ENCODE results near the gene GBE1.
"Not testable (repeated sequence)": the region's sequence is repeated elsewhere in the genome, so short reads cannot be mapped to it uniquely, and the experiment has no call there.

Gene GBE1
- total RNA-seq = 60.7 to 146 (median 101) reads per million in 17 experiments

DNA sequence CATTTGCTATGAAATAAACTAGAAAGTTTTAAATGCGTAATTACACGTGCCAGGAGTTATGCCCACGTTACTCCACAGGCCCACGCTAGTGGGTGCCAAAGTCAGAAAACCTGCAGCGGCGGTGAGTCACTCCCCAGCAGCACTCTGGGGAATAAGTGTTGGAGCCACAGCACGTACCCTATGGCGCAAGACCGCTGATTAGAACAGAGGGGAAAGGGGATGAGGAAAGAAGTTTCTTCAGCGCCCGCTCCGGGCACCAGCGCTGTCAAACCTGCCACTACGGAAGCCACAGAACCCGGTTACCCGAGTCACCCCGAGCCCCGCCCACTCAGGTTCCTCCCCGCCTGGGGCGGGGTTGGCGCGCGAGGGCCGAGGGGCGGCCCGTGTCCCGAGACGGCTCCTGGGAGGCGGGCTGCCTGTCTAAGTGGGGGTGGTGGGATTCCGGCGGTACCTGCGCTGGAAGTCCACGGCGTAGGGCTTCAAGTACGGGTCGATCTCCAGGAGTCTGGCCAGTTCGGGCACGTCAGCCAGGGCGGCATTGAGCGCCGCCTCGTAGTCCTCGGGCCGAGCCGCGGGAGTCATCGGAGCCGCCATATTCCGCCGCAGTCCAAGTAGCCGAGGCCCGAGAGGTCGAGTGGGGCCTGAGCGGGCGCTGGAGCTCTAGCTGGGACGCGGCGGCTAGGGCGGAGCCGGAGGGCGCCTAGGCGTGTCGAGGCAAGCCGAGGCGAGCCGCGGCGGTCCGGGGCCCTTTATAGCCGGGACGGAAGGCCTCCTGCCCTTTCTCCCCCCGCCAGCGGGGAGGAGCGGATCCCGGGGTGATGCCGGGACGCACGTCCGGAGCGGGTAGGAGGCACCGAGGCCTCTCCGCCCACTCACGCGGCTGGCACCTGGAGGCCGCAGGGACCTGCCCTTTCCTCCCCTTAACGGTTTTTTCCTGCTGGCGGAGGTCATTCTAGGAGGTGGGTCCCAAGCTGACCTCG, at the start of gene GBE1:
Gene GBE1 (minus strand): TSS at position 722 of the 980 bp plus-strand sequence. CDS start 128 bp downstream, at position 594.
- peak; percentile 97 to 99 (median 98) for DNase-seq

DNA sequence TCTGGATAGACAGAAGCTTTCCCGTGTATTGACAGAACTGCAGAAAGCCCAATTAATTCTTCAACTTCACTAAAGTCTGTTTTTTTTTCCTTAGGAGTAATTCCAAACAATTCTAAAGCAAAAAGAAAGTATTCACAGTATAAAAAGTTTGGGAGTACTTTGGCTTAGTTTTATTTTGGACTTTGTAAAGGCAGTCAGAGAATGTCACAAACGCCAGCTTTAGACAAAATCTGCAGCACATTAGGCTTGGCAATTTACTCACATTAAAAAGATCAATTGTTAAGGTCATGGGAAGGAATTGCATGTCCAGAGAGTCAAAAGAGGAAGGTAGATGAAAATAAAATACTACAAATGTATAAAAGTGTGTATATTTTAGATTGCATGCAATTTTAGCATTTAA, 47.5 kb upstream of the GBE1 start:
- DNase-seq = no peak

DNA sequence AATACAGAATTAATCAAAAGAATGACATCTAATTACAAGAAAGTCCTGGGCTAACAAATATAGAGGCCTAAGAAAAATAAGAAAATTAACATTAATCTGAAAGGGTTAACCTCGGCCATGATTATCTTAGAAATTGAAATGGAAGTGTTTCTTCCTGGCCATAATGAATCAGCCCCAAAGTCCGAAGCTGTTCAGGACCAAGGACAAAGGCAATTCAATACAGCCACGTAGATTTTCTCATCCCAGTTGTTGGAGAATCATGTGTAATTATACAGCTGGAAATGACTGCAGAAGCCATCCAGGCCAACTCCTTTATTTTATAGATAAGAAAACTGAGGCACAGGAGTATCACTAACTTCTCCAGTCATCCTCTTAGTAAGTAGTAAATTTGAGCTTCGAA, 38.0 kb upstream of the GBE1 start:
- no peak for DNase-seq

DNA sequence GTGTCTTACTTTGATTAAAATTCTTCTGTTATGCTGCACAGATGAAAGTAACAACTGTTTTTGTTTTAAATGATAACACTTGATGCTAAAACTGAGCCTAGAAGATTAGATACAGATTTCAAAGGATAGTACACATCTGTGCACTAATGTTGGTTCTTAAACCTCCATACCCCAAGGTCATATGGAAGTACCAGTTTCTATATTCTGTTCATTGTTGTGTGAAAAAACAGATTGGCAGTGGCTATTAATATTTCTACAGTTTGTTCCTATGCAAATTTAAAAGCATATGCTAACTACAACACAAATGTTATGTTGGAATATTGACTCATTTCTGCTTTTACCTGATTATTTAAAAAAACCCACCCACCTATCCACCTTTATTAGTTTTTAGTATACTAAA, 32.0 kb upstream of the GBE1 start:
- DNase-seq = no peak

DNA sequence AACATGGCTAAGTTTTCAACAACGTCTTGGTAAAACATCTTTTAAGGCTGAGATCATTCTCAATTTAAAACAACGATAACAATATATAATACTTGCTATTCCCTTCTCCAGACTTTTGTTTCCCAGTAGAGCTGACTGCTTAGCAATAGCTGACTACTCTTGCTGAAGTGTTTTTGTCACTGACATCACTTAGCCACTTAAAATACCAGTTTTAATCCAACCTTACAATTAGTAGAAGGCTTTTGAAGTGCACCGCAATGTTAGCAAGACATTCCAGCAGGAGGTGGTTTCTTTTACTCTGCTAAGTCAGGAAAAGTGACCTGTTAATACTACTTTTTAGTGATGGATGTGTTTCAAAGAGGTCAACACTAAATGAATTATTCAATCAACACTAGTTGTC, 28.7 kb upstream of the GBE1 start:
- DNase-seq = no peak

DNA sequence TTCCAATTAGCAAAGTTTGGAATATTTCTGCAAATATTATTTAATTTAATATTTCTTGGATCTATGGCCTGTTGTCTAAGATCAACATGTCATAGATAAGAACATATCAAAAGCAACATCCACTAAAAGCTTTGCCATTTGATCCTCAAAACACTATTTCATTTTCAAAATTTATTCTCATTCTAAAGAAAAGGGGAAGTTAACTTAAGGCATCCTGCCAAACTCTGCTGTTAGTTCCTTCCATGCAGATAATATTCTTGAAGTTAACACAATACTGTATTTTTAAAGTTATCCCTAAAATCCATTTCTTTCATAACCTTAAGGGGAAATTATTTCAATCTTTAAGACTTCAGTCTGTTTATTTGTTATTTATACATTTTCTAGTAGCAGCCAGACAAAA, 28.2 kb upstream of the GBE1 start:
- peak; percentile 28 to 72 (median 46) for DNase-seq

DNA sequence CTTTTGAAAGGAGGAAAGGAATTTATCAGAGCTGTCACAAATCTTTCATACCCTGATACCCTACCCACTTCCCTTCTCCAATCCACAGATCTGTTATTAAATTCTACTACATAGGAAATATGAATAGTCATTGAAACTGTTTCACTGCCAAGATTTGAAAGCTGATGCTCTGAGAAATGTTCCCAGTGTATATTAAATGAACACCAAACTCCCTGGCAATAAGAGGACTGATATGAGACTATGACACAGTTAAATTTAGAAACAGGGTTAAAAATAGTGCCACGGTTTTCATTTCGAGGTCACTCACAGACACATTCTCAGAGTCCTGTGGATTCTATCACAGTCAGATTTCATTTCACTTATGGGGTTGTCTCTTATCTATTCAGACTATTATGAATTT, 27.2 kb upstream of the GBE1 start:
- DNase-seq = no peak

DNA sequence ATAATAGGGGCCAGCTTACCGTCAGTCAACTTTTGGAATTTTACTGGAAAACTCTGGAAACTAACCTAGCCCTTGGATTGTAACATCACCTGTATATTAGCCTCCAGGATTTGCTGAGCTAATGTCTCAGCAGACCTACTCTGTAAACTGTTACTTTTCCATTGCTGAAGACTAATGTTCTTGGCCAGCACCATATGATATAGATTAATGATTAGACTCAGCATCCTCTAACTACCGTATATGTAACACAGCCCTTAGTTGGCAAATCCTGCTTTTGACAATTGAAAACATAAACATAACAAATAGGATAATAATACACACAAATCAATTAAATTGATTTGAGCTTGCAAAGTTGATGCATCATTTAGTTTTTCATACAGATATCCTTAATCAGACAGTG, 26.6 kb upstream of the GBE1 start:
- DNase-seq = no peak

DNA sequence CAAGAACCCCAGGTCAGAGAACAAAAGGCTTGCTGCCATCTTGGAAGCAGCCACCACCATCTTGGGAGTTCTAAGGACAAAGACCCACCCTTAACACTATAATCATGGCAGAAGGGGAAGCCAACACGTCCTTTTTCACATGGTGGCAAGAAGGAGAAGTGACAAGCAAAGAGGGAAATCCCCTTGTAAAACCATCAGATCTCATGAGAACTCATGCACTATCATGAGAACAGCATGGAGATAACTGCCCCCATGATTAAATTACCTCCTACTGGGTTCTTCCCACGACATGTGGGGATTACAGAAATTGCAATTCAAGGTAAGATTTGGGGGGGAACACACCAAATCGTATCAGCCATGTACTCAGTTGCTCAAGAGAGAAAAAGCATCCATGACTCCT, 21.1 kb upstream of the GBE1 start:
- peak; percentile 38 to 69 (median 55) for DNase-seq

DNA sequence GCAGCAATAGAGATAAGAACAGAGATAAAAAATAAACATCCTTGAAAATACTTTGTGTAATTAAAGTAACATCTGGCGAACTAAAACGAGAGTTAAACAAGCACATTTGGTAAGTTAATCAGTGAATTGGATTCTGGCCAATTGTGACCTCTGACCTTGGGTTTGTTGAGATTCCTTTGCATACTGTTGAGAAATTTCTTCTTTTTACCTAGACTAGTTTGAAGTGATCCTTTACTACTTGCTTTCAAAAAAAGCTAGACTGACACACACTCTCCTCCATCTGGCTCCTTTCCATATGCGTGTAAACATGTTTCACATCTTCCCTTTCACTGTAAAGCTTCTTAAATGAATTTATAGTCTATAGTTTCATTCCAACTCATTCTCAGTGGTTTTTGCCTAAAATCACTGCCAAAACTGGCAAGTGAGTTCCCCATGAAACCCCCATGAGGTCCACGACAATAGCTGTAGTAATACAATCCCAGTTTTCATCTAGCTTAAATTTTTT, 17.3 kb upstream of the GBE1 start:
- no peak for DNase-seq

DNA sequence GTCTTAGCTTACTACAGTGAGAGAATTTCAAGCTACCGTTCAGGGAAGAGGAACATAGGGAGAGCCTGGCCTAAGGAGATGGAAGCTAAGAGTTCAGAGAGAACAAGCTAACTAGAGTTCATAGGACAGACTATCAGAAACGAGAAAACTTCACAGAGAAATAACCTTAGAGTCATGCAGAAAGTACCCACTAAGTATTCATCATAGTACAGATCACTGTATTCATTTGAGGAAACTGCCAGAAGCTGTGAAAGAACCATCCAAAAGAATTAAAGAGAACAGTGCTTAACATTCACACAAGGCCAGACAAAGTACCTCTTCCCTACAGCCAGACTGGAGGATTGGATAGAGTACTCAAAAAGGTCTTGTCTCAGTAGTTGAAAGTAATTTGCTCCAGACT, 15.2 kb upstream of the GBE1 start:
- no peak for DNase-seq

DNA sequence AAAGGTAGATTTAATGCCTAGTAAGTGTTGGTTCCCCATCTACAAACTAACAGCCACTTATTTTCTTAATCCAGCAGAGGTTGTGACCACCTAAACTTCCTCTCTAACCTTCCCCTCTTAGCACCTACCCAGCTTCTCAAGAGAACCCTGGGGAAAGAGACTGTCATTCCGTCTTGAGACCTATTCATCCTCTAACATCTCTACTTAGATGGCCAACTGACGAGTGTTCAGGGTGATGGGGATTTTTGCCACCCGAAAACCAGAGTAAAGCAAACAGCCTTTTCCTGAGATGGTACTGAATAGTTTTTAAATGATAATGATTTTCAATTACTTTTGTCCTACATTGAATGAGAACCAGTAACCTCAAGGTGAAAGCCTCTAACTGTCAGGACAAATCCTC, 9.3 kb upstream of the GBE1 start:
- DNase-seq = no peak

DNA sequence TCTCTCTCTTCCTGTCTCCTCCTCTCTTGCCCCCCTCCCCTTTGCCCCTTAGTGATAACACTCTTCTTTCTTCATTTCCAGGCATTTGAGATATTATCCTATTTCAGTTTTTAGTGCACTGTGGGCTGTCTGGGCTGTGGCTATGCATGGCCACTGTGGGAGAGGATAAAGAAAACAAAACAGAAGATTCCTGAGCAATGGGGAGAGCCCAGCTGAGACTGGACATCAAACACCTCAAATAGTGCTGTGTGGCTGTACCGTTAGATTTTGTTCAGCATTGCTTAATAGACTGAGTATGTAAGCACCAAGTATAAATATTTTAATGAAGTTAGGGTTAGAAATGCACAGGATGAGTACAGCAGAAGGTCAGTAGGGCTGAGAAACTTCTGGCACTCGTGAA, 7.9 kb upstream of the GBE1 start:
- no peak for DNase-seq

DNA sequence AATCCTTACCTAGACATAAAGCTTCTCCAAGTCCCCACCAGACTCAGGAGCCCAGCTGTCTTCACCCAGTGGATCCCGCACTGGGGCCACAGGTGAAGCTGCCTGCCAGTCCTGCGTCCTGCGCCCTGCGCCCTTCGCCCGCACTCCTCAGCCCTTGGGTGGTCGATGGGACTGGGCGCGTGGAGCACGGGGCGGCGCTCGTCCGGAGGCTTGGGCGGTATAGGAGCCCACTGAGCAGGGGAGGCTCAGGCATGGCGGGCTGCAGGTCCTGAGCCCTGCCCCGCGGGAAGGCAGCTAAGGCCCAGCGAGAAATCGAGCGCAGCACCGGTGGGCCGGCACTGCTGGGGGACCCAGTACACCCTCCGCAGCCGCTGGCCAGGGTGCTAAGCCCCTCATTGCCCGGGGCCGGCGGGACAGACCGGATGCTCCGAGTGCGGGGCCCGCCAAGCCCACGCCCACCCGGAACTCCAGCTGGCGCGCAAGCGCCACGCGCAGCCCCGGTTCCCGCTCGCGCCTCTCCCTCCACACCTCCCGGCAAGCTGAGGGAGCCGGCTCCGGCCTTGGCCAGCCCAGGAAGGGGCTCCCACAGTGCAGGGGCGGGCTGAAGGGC, 5.9 kb upstream of the GBE1 start:
- not testable (repeated sequence) for DNase-seq

DNA sequence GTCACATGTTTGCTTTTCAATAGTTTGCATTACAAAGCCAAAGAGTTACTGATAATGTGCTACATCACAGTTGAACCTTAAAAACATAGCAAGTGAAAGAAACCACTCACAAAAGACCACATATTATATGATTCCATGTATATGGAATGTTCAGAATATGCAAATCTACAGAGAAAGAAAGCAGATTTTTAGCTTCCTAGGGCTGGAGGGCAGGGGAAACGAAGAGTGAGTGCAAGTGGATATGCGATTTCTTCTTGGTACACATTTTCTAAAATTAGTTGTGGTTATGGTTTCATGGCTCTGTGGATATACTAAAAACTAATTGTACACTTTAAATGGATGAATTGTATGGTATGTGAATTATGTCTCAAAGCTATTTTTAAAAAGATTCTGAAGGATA, 4.0 kb upstream of the GBE1 start:
- DNase-seq = no peak

DNA sequence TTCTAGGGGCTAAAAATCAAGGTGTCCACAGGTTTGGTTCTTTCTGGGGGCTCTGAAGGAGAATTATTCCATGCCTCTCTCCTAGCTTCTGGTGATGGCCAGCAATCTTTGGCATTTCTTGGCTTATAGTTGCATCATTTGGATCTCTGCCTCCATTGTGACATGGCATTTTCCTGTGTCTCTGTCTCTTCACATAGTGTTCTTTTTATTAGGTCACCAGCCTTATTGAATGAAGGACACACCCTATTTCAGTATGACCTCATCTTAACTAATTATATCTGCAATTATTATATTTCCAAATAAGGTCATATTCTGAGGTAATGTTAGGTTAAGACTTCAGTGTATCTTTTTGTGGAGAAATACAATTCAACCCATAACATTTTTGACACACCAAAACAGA, 3.2 kb upstream of the GBE1 start:
- no peak for DNase-seq

DNA sequence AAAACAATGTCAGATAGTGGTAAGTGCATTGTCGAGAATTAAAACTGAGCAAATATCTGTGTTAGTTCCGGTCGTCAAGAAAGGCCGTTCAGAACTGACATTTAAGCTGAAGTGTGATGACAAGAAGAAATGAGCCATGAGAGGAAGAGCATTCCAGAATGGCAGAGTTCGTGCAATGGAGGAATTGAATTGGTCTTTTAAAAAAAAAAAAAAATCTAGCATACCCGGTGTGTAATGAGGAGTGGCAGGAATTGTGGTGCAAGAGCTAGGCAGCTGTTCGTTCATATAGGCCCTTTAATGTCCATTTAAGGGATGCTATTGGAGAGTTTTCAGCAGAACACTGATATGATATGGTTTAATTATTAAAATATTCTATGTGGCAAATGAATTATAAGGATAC, 2.6 kb upstream of the GBE1 start:
- DNase-seq = no peak

DNA sequence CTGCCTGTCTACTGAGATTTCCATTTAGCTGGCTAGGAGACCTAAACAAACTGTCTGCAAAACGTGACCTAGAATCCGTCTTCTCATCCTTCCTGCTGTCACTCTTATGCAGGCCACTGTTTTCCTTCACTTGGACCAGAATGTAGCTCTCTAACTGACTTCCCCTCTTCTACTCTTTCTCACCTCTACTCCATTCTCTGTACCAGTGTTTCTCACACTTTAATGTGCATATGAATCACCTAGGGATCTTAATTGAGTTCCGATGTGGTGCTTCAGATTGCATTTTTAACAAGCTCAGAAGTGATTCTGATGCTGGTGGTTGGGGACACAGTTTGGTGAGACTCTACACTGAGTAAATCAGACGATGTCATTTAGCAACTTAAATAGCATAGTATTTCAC, 1.6 kb upstream of the GBE1 start:
- no peak for DNase-seq

DNA sequence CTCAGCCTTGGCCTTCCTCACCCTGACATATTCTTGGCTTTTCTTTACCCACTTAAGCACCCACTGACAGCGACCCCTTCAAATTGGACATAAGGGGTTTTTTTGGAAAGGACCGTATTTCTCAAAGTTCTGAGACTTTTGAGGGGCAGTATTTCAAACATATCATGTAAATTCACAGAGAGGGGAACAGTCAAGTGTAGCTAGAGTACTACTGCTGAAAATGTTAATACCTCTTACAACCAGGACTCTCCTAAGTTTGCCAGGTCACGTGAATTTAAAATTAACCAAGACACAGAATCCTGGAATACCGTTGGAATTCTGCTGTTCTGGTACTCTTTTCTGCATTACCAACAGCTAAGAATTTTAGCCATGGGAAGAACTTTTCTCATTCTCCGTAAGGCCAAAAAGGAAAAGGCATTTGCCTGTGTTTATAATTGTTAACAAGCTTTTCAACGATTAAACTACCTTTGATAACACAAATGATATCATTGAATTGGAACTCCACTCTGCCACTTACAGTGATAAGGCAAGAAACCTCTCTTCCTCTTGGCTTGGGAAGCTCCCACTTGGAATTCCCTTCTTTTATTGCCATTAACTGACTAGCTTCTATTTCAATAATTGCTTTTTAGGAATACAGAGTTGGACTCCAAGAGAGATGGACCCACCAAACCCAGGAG, 597 bp upstream of the GBE1 start:
- no peak for DNase-seq

DNA sequence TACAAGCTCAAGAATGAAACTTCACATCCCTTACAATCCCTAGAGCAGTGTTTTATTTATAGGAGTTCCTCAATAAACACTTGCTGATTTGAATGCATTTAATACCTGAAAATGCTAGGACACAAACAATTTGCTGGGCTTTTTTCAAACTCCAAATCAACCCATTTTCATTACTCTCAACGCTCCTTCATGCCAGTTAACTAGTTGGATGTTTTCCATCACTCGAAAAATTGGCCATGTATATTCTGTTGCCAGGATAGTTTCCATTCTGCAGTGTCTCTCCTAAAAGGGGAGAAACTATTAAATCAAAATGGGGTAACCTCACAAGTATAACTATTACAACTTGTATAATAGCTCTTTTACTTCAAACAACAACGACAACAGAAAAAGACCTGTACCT, 1.2 kb downstream of the GBE1 start:
- no peak for DNase-seq

DNA sequence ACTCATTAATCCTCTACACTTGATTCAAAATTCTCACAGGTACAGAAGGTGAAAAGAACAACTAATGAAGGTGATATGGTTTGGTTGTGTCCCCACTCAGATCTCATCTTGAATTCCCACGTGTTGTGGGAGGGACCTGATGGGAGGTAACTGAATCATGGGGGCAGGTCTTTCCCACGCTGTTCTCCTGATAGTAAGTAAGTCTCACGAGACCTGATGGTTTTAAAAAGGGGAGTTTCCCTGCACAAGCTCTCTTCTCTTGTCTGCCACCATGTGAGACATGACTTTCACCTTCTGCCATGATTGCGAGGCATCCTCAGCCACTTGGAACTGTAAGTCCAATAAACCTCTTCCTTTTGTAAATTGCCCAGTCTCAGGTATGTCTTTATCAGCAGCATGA, 2.7 kb downstream of the GBE1 start:
- DNase-seq = not testable (repeated sequence)

DNA sequence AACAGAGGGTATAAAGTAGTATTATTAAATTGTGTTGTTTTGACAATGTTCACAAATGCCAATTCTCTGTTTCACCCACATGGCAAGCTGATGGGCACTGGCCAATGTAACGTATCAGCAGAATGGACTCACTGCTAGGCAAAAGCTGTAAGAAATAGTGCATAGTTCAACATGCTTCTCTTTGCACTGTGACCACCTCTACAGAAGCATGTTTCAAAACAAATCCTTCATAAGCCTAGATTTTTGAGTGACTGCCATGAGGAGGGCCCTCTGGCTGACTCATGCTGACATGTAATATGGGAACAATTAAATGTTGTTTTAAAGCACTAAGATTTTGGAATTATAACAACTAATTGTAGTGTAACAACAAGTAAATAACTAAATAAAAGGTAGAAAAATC, 3.2 kb downstream of the GBE1 start:
- DNase-seq = peak in 1 of 4 experiments; percentile 10

DNA sequence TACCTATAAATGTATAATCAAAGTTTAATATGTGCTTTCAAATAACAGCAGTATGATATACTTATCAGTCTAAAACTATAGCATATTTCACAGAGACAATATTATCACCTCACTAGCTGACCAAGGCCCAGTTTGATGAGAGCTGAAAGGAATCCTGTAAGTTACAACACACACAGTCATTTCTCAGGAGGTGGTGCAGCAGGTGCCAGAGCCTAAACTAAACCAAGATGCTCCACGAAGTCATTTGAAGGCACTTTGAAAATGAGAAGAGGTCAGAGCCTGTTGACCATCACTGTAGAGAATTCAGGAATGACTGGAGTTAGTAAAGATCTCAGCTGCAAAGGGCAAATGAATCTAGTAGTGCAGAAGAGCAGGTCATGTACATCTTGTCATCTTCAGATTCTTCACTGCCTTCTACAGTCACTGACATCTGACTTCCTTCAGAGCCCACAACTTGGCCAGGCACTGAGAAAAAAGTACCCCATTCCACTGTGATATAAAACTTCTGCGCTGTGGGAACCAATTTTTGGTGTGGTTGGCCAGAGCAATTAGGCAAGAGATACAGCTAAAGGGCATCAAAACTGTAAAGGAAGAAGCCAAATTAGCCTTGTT, 7.9 kb downstream of the GBE1 start:
- DNase-seq = peak in 3 of 4 experiments; percentile 12 to 52 (median 16)

Measured in suppressor macrophage (primary cell).